ENCODE data around the gene VOPP1.
A peak's percentile ranks its signal among the peaks of the same experiment; 100 is the strongest.
"Not testable (repeated sequence)": the region's sequence is repeated elsewhere in the genome, so short reads cannot be mapped to it uniquely, and the experiment has no call there.

Gene VOPP1

GRCh38 chr7:55591282-55591931, 19.1 kb upstream of the VOPP1 start:
- DNase-seq, result no peak
- TF ChIP-seq POLR2A (IDR thresholded peaks at IDR 0.05; ENCODE audit: low read length) (no peak), GATA1 (IDR thresholded peaks at IDR 0.05; ENCODE audit: low read depth, low read length) (no peak)

DNA sequence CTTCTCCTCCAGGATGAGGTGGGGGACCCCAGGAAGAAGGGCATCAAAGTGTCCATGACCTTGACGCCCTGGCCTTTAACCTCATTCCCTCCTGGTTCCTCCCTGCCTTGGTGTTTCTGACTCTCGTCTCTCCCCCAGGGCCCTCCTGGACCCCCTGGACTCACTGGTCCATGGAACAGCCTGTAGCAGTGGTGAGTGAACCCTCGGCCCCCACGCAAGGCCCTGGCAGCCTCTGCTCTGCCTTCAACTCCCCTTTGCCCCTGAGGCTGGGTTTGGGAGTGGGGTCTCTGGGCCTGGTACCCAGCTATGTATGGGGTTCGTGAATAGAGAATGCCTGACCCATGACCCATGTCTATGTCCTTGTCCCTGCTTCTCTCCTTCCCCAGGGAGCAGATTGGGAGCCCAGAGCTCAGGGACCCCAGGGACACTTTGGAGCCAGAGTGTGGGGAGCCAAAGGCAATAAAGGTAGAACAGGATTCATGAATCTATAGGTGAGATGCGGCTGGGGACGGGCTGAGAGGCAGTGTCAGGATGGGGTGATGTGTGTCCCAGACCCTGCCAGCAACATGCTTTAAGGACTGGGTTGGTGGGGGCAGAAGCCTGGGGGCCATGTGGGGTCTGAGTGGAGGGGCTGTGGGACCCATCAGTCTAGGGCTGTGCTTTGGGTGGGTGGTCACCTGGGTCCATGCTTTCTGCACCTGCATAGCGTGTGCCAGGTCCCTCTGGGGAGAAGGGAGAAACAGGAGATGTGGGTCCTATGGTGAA, 18.4 kb upstream of the VOPP1 start:
- DNase-seq, result no peak
- no peak for TF ChIP-seq POLR2A (IDR thresholded peaks at IDR 0.05; ENCODE audit: low read length)
- no peak for TF ChIP-seq GATA1 (IDR thresholded peaks at IDR 0.05; ENCODE audit: low read depth, low read length)

- TF ChIP-seq GATA1 (IDR thresholded peaks at IDR 0.05; ENCODE audit: low read depth, low read length) (no peak), POLR2A (IDR thresholded peaks at IDR 0.05; ENCODE audit: low read length) (no peak)
- no peak for DNase-seq
Observed at GRCh38 chr7:55589905-55590304, 17.6 kb upstream of the VOPP1 start.

GRCh38 chr7:55588976-55589604, 16.8 kb upstream of the VOPP1 start:
- DNase-seq, result no peak
- TF ChIP-seq GATA1 (IDR thresholded peaks at IDR 0.05; ENCODE audit: low read depth, low read length) (no peak), POLR2A (IDR thresholded peaks at IDR 0.05; ENCODE audit: low read length) (no peak)

DNA sequence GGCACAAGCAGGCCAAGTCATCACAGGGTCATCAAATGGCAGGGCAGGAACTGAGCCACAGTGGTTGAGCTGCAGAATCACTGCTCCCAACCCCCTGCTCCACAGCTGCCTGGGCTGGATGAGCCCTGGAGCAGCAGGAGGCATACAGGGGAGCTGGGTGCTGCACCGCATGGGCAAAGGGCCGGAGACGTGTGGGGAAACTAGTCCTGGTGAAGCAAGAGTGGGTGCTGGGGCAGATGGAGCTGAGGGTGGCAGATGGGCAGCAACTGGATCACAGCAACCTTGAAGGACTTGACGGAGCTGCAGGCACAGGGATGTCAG, 16.0 kb upstream of the VOPP1 start:
- TF ChIP-seq GATA1 (IDR thresholded peaks at IDR 0.05; ENCODE audit: low read depth, low read length), result no peak
- no peak for TF ChIP-seq POLR2A (IDR thresholded peaks at IDR 0.05; ENCODE audit: low read length)
- no peak for DNase-seq

GRCh38 chr7:55587687-55588378, 15.5 kb upstream of the VOPP1 start:
- TF ChIP-seq GATA1 (IDR thresholded peaks at IDR 0.05; ENCODE audit: low read depth, low read length) (no peak), POLR2A (IDR thresholded peaks at IDR 0.05; ENCODE audit: low read length) (no peak)
- no peak for DNase-seq

- not testable (repeated sequence) for DNase-seq
Observed at GRCh38 chr7:55582656-55583055, 10.4 kb upstream of the VOPP1 start.

DNA sequence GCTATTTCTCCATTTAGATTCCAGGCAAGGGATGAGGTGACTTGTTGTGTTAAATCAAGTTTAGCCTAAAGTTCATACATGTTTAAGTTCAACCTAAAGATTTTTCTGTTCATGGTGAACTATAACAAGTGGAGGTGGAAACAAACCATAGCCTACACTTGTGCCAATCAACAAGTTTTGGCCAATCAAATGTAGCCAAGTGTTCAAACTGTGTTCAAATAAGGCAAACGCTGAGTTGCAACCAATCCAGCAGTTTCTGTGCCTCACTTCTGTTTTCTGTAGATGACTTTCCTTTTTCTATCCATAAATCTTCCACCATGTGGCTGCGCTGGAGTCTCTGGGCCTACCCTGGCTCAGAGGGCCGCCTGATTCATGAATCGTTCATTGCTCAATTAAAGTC, 4.5 kb upstream of the VOPP1 start:
- no peak for DNase-seq
- no peak for TF ChIP-seq POLR2A (IDR thresholded peaks at IDR 0.05; ENCODE audit: low read length)
- no peak for TF ChIP-seq GATA1 (IDR thresholded peaks at IDR 0.05; ENCODE audit: low read depth, low read length)

DNA sequence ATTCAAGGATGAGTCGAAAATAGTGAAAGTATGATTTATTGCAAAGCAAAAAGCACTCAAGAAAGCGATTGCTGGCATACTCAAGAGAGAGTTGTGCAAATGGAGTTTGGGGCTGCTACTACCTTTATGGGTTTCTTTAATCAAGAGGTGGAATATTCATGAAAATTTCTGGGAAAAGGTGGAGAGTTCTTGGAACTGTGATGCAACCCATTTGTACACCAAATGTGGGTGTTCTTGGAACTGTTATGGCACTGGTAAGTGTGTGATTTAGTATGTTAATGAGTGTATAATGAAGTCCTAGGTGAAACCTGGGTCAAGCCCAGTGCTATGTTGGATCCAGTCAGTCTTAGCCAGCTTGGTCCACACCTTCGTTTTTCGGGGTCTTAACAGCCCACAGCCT, 3.4 kb upstream of the VOPP1 start:
- TF ChIP-seq GATA1 (IDR thresholded peaks at IDR 0.05; ENCODE audit: low read depth, low read length) (no peak), POLR2A (IDR thresholded peaks at IDR 0.05; ENCODE audit: low read length) (no peak)
- DNase-seq, result no peak

DNA sequence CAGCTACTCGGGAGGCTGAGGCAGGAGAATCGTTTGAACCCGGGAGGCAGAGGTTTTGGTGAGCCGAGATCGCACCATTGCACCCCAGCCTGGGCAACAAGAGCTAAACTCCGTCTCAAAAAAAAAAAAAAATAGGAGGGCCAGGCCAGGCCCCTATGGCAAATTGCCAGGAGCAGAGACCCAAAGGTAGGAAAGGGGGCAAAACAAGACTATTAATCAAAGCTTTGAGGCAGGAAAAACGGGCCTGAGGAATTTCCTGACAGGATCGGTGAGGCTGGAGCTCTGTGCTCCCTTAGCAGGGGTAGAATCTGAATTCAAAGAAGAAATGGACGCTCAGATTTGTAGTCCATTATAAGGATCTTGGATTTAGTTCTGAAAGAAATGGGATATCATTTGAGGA, 2.8 kb upstream of the VOPP1 start:
- DNase-seq, result no peak
- TF ChIP-seq POLR2A (IDR thresholded peaks at IDR 0.05; ENCODE audit: low read length), result no peak
- TF ChIP-seq GATA1 (IDR thresholded peaks at IDR 0.05; ENCODE audit: low read depth, low read length), result no peak

DNA sequence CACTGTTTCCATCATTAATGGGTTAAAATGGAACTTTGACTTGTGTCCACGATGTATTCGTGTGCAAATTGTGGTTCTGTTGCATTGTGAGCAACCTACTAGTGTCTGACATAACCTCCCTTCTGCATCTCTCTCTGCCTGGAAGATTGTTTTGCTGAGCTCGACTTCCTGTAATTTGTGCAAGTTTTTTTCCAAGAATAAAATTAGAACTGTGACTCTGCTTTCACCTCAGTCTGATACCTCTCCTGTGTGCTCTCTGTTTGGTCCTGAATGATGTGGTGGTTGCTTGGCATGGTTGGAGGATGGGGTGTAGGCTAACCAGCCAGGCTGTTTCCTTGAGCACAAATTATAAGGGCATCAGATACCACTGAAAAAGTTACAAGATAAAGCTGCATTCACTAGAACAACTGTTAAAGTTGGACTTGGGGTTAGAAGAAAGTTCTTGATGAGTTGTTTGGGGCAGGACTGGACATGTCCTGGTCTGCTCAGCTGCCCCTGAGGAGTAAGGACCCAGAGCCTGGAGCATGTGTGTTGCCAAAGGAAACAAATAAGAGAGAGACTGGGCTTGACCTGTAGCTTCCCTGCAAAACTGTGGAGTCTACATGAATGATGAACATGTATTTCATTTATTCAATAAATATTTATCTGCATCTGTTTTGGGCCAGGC, 1.9 kb upstream of the VOPP1 start:
- TF ChIP-seq POLR2A (IDR thresholded peaks at IDR 0.05; ENCODE audit: low read length), result no peak
- no peak for TF ChIP-seq GATA1 (IDR thresholded peaks at IDR 0.05; ENCODE audit: low read depth, low read length)
- DNase-seq, result no peak

GRCh38 chr7:55573234-55573900, 1.1 kb upstream of the VOPP1 start:
- DNase-seq, result peak in 1 of 2 experiments; percentile 20
- TF ChIP-seq POLR2A (IDR thresholded peaks at IDR 0.05; ENCODE audit: low read length) (no peak), GATA1 (IDR thresholded peaks at IDR 0.05; ENCODE audit: low read depth, low read length) (no peak)

All from erythroblast (primary cell).